Skeletal muscle tissue (tissue), 4 donors: ENCODE results near the gene PYM1. TPM values are rescaled to one million over a fixed set of nuclear protein-coding genes. Genes with fewer than 3 reads are reported as not detected.

Experiments
- H3K27ac ChIP-seq: one replicate; pipeline ENCODE4 v1.7.0; 2013; ENCODE audit warnings: mild to moderate bottlenecking, low read depth, low read length, inconsistent platforms
- H3K27me3 ChIP-seq, 3 donors: one replicate each; pipeline ENCODE4 v1.7.0; 2013; ENCODE audit warnings: low read length in 3 of 3; ENCODE audit not compliant: control insufficient read depth in 3 of 3, insufficient read depth in 3 of 3
- H3K36me3 ChIP-seq, 3 donors: one replicate each; pipeline ENCODE4 v1.7.0; 2013; ENCODE audit warnings: low read length in 3 of 3; ENCODE audit not compliant: control insufficient read depth in 3 of 3, insufficient read depth in 3 of 3
- H3K4me1 ChIP-seq, 3 donors: one replicate each; pipeline ENCODE4 v1.7.0; 2013; ENCODE audit warnings: low read length in 3 of 3, mild to moderate bottlenecking in 3 of 3; ENCODE audit not compliant: control insufficient read depth in 3 of 3, insufficient read depth in 3 of 3
- H3K4me3 ChIP-seq, 3 donors: one replicate each; pipeline ENCODE4 v1.7.0; 2013; ENCODE audit warnings: low read length in 3 of 3
- H3K9ac ChIP-seq, 3 donors: one replicate each; pipeline ENCODE4 v1.7.0; 2013; ENCODE audit warnings: low read length in 3 of 3, mild to moderate bottlenecking in 3 of 3, moderate library complexity in 2 of 3, low read depth in 1 of 3
- H3K9me3 ChIP-seq, 3 donors: one replicate each; pipeline ENCODE4 v1.7.0; 2013; ENCODE audit warnings: low read length in 3 of 3; ENCODE audit not compliant: control insufficient read depth in 3 of 3
- total RNA-seq: library from RNA; depleted of rRNA; stranded (reverse); fragments of >200 nt; gene quantifications from one replicate; pipeline ENCODE4 v1.2.3, GENCODE V29; 2014
- donor health status: Osteomylitis.

PYM1 gene
- total RNA-seq, result 16.2 TPM

- Histone ChIP-seq H3K4me1 (peaks cover 29 to 44% (median 36%) of the 10 kb centered on the region in 3 donors), H3K4me3 (peak within 1 kb of the TSS; percentile 99 to 100 (median 99)), H3K27ac (peak within 1 kb of the TSS; percentile 97), H3K27me3 (peaks cover 0 to 16% (median 8%) of the 10 kb centered on the region in 3 donors), H3K9me3 (no peaks in the 10 kb centered on the region), H3K9ac (peak within 1 kb of the TSS; percentile 99 to 100 (median 99)), H3K36me3 (peaks cover 0 to 4% (median 2%) of the 10 kb centered on the region in 3 donors)
These were observed at the start of gene PYM1 for GRCh38 chr12:55927588-55928502. Gene PYM1 (minus strand): TSS chr12:55927894. CDS start chr12:55927761, 133 bp downstream.

DNA sequence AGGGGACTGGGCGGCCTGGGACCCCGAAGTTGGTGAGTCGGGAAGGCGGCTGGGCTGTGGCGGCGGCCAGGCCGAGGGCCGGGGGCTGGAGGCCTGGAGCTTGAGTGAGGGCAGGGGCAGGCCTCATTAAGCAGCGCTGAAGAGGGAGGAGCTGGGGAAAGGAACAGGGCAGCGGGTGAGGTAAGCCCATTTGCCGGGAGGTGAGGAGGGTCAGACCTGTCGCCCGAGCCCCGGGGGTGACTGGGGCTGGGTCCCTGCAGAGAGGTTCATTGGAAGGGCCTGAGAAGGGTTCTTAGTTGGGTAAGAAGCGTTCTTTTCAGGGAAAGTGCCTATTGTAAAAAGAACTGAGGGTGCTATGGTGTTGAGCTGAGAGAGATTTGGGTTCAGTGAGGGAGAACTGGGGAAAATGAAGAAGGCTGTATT, 46.6 kb upstream of the PYM1 start:
- Histone ChIP-seq H3K36me3 (peaks cover 0 to 14% (median 2%) of the 10 kb centered on the region in 3 donors), H3K4me1 (peaks cover 17 to 27% (median 25%) of the 10 kb centered on the region in 3 donors), H3K9ac (peak overlapping the region; percentile 98 to 100 (median 99)), H3K27ac (peak overlapping the region; percentile 98), H3K9me3 (no peaks in the 10 kb centered on the region), H3K27me3 (no peaks in the 10 kb centered on the region), H3K4me3 (peak overlapping the region; percentile 91 to 92 (median 91))

DNA sequence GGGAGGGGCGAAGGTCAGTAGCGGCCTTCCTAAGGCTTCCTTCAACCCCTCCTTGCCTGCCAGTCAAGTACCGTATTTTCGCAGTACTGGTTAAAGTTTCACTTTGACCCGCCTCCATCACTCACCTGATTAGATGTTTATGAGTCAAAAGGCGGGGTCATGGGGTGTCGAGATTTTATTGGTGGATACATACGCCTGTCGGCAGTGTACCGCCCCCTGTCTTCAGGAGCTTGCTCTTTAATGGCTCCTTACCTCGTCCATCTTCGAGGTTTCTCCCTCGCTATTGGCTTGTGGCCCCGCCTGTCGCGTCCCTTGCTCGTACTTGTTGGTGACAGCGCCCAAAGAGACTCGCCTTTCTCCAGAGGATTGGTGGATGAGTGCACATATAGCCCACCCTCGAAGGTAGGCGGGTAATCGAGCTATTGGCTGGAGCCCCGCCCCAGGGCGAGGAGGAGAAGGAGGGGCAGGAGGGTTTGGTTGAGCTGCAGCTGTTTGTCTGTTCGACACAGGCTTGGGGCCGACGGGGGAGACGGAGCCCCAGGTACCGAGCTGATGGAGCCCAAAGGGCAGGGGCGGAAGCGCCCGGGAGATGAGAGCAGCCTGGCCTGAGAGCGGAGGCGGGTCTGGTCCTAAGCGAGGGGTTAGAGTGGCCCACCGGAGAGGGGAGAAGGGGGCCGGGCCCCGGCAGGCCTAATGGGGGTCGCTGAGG, 46.1 kb upstream of the PYM1 start, which contains the start of gene RAB5B:
TSS of gene RAB5B (plus strand) at position 480 of the 709 bp plus-strand sequence. CDS start 12,883 bp downstream, outside the sequence.
- H3K4me3 ChIP-seq, result peak within 1 kb of the TSS; percentile 91 to 93 (median 92)
- H3K9ac ChIP-seq, result peak within 1 kb of the TSS; percentile 98 to 100 (median 99)
- H3K4me1 ChIP-seq, result peaks cover 17 to 27% (median 25%) of the 10 kb centered on the region in 3 donors
- H3K9me3 ChIP-seq, result no peaks in the 10 kb centered on the region
- H3K27ac ChIP-seq, result peak within 1 kb of the TSS; percentile 98
- no peaks in the 10 kb centered on the region for H3K27me3 ChIP-seq
- H3K36me3 ChIP-seq, result peaks cover 0 to 11% (median 2%) of the 10 kb centered on the region in 3 donors

DNA sequence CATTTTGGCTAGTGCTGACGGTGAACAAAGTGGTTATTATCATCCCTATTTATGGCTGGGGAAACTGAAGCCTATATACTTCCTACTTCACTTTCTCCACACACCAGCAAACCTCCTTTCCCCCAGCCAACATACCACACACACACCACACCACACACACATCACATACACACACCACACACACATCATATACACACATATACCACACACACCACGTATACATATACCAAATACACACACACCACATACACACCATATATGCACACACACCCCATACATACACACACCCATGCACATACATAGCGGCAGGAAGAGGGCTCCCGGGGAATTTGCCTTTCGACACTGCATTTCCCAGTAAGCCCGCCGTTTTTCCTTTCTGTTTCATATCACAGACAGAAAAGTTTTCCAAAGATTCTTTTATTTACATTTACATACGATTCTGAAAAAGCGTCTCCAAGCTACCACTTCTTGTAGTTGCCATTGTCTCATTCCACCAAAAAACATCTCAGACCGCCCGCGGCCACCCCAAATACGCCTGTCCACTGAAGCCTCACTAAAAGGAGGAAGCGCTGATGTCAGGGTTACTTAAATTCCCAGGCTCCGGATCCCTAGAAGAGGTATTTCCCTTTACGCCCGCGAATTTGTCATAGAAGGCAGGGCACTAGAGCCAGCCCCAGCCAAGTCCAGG, 45.4 kb upstream of the PYM1 start:
- peak overlapping the region; percentile 78 to 93 (median 89) for H3K4me3 ChIP-seq
- peak overlapping the region; percentile 95 for H3K27ac ChIP-seq
- H3K9me3 ChIP-seq, result no peaks in the 10 kb centered on the region
- peaks cover 17 to 27% (median 25%) of the 10 kb centered on the region in 3 donors for H3K4me1 ChIP-seq
- peaks cover 0 to 11% (median 2%) of the 10 kb centered on the region in 3 donors for H3K36me3 ChIP-seq
- H3K27me3 ChIP-seq, result no peaks in the 10 kb centered on the region
- H3K9ac ChIP-seq, result peak overlapping the region; percentile 86 to 94 (median 91)

- H3K36me3 ChIP-seq, result peaks cover 0 to 11% (median 2%) of the 10 kb centered on the region in 3 donors
- no peaks in the 10 kb centered on the region for H3K9me3 ChIP-seq
- peaks cover 12 to 23% (median 23%) of the 10 kb centered on the region in 3 donors for H3K4me1 ChIP-seq
- H3K4me3 ChIP-seq, result peak overlapping the region; percentile 78 to 93 (median 89)
- peak overlapping the region; percentile 86 to 94 (median 91) for H3K9ac ChIP-seq
- peak overlapping the region; percentile 95 for H3K27ac ChIP-seq
- no peaks in the 10 kb centered on the region for H3K27me3 ChIP-seq
These were observed 44.8 kb upstream of the PYM1 start for GRCh38 chr12:55972456-55972855.

GRCh38 chr12:55972042-55972441, 44.3 kb upstream of the PYM1 start:
- Histone ChIP-seq H3K36me3 (peaks cover 0 to 11% (median 2%) of the 10 kb centered on the region in 3 donors), H3K9ac (no peak overlapping the region), H3K4me1 (peaks cover 13 to 24% (median 22%) of the 10 kb centered on the region in 3 donors), H3K4me3 (no peak overlapping the region), H3K9me3 (no peaks in the 10 kb centered on the region), H3K27me3 (no peaks in the 10 kb centered on the region), H3K27ac (peak overlapping the region; percentile 95)

DNA sequence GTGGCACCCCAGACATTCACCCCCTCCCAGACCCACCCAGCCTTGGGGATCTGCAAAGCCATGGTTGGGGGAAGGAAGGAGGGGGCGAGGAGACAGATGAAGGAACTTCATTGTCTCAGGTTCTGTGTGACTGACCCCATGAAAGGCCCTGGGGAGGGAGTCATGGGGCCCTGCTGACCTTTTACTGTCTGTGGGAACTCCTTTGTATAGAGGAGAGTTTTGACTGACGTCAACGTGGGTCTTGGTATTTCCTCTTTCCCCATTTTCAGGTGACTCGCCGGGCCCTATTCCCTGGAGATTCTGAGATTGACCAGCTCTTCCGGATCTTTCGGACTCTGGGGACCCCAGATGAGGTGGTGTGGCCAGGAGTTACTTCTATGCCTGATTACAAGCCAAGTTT, 43.1 kb upstream of the PYM1 start:
- Histone ChIP-seq H3K27me3 (no peaks in the 10 kb centered on the region), H3K4me1 (peaks cover 19 to 27% (median 25%) of the 10 kb centered on the region in 3 donors), H3K4me3 (no peak overlapping the region), H3K36me3 (peaks cover 0 to 6% (median 2%) of the 10 kb centered on the region in 3 donors), H3K9ac (no peak overlapping the region), H3K9me3 (no peaks in the 10 kb centered on the region), H3K27ac (no peak overlapping the region)

DNA sequence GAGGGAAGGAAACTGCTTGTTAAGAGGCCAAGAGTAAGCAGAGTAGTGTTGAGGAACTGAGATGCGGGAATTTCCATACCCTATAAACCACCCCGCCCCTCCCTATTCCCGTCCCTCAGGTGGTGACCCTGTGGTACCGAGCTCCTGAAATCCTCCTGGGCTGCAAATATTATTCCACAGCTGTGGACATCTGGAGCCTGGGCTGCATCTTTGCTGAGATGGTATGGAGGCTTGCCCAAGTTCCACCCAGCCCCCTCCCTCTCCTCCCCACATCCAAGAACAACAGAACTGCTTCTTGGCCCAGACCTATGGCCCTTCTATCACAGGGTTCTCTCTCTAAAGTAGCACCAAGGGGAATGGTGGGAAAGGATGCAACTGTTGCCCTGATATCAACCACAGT, 41.7 kb upstream of the PYM1 start:
- H3K9ac ChIP-seq, result no peak overlapping the region
- no peak overlapping the region for H3K27ac ChIP-seq
- H3K9me3 ChIP-seq, result no peaks in the 10 kb centered on the region

More for the DNA sequence above, 41.7 kb upstream of the PYM1 start:
- peaks cover 0 to 6% (median 2%) of the 10 kb centered on the region in 3 donors for H3K36me3 ChIP-seq
- H3K4me3 ChIP-seq, result no peak overlapping the region
- H3K4me1 ChIP-seq, result peaks cover 16 to 22% (median 17%) of the 10 kb centered on the region in 3 donors
- no peaks in the 10 kb centered on the region for H3K27me3 ChIP-seq
